Natural killer cell treated with Interleukin-12 subunit alpha and Interleukin-12 subunit beta and Interleukin-15 and Interleukin-18, amount 100 ng/mL, for 72 hours (primary cell): Measurements from ENCODE around the gene PTPRU. TPM values are rescaled to one million over a fixed set of nuclear protein-coding genes. Genes with fewer than 3 reads are reported as not detected.

Experiments
- ATAC-seq, 2 donors: fragments of 150-1000 bp; cut with Tn5 transposase in 1 of 2; sonication (Bioruptor Pico), chemical (Tn5 transposase) in 1 of 2; 2 replicates each; pipeline ENCODE4 v1.10.0; 2021
- DNase-seq: peaks from one replicate; pipeline ENCODE4 v3.0.0; 2022; ENCODE audit warnings: low spot score
- H3K27ac Mint-ChIP-seq, 2 donors: 1 replicate in 1 of 2; 2 replicates in 1 of 2; pipeline ENCODE4 v1.8.0; 2022; ENCODE audit warnings: mixed read lengths in 2 of 2, mild to moderate bottlenecking in 1 of 2, moderate library complexity in 1 of 2
- H3K27me3 Mint-ChIP-seq, 2 donors: 1 replicate in 1 of 2; 2 replicates in 1 of 2; pipeline ENCODE4 v1.8.0; 2022; ENCODE audit warnings: mixed read lengths in 2 of 2
- H3K36me3 Mint-ChIP-seq: one replicate; pipeline ENCODE4 v1.8.0; 2022; ENCODE audit warnings: mixed read lengths
- H3K4me1 Mint-ChIP-seq, 2 donors: 1 replicate in 1 of 2; 2 replicates in 1 of 2; pipeline ENCODE4 v1.8.0; 2022; ENCODE audit warnings: low read depth in 2 of 2, mixed read lengths in 2 of 2, mild to moderate bottlenecking in 1 of 2
- H3K4me3 Mint-ChIP-seq: one replicate; pipeline ENCODE4 v1.8.0; 2022; ENCODE audit warnings: mixed read lengths
- H3K9me3 Mint-ChIP-seq: 2 replicates; pipeline ENCODE4 v1.8.0; 2022; ENCODE audit warnings: mixed read lengths
- total RNA-seq, 2 donors: library from RNA; stranded (reverse); gene quantifications; one replicate each; pipeline ENCODE4 v1.2.3, GENCODE V29; 2022

Gene PTPRU
- total RNA-seq = 1 to 10 TPM; 1.3 to 1.4 TPM

DNA sequence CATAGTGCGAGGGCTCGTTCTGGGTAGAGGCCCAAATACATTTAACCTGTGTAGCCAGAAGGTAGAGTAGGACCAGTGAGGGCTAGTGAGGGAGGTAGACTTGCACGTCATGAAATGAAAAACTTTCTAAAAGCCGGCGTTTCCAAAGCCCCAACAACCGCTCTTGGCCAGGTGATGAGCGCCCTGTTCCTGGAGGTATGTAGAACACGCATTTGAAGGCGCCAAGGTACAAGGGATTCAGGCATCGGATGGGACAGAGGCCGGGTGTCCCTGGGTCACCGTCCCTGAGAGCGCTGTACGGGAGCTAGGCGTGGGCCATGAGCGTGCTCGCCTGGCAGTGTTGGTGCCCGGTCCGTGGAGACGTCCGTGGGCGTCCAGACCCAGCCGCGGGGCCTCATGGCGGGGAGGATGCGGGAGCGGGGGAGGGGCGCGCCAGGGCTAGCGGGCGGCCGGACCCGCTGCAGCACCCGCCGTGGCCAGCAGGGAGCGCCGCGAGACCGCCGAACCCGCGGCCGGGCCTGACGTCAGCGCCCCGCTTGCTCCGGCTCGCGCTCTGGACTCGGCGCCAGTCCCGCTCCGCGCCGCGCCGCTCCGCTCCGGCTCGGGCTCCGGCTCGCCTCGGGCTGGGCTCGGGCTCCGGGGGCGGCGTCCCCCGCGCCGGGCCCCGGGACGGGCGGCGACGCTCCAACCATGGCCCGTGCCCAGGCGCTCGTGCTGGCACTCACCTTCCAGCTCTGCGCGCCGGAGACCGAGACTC, at the start of gene PTPRU:
Gene PTPRU, plus strand, starts transcription at position 568 of the 757 bp plus-strand sequence. Its CDS starts 123 bp downstream, at position 691.
- peak; percentile 90 to 92 for ATAC-seq
- Mint-ChIP-seq H3K27me3 (peaks cover 37 to 60% of the 10 kb centered on the region in 2 donors), H3K4me3 (peak within 1 kb of the TSS; percentile 89), H3K36me3 (peaks cover 7% of the 10 kb centered on the region), H3K9me3 (no peaks in the 10 kb centered on the region), H3K4me1 (peaks cover 21 to 23% of the 10 kb centered on the region in 2 donors), H3K27ac (peak within 1 kb of the TSS; percentile 10 to 23)
- DNase-seq = peak; percentile 82

DNA sequence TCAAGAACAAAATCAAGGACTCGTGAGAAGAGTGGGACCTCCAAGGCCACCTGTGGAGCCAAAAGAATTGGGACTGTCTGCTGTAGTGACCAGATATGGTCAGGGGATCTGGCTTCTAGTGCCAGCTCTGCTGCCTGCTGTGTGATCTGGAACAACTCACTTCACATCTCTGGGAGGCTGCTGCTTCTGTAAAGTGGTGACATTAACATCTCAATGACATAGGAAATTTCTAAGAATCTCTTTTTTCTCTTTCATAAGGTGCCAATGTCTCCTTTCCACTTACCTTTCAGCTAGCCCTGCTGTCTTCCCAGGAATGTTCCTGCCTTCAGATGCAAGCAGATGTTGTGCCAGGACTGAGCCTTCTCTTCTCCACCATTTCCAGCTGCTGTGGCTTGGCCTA, 49.6 kb upstream of the PTPRU start:
- Mint-ChIP-seq H3K4me1 (peaks cover 12 to 15% of the 10 kb centered on the region in 2 donors), H3K9me3 (no peaks in the 10 kb centered on the region), H3K36me3 (no peaks in the 10 kb centered on the region), H3K27ac (no peak overlapping the region), H3K4me3 (no peak overlapping the region), H3K27me3 (no peaks in the 10 kb centered on the region)
- DNase-seq (no peak), ATAC-seq (no peak)

DNA sequence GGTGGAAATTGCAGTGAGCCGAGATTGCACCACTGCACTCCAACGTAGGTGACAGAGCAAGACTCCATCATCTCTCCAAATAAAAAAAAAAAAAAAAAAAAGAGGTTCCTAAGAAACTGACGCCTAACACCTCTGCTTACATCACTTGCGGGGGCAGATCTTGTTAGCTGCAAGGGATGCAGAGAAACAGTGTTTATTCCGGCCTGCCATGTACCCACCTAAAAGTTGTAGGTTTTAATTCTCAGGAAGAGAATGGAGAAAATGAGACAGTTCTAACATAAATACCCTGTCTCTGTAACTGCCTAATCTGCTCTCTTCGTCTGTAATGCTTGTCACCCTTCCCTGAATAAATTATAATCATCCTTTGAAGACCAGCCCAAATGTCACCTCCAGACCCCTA, 45.6 kb upstream of the PTPRU start:
- DNase-seq (no peak), ATAC-seq (no peak)
- no peaks in the 10 kb centered on the region for H3K9me3 Mint-ChIP-seq
- no peak overlapping the region for H3K27ac Mint-ChIP-seq
- H3K27me3 Mint-ChIP-seq = no peaks in the 10 kb centered on the region
- no peaks in the 10 kb centered on the region for H3K4me1 Mint-ChIP-seq
- H3K36me3 Mint-ChIP-seq = no peaks in the 10 kb centered on the region
- no peak overlapping the region for H3K4me3 Mint-ChIP-seq

DNA sequence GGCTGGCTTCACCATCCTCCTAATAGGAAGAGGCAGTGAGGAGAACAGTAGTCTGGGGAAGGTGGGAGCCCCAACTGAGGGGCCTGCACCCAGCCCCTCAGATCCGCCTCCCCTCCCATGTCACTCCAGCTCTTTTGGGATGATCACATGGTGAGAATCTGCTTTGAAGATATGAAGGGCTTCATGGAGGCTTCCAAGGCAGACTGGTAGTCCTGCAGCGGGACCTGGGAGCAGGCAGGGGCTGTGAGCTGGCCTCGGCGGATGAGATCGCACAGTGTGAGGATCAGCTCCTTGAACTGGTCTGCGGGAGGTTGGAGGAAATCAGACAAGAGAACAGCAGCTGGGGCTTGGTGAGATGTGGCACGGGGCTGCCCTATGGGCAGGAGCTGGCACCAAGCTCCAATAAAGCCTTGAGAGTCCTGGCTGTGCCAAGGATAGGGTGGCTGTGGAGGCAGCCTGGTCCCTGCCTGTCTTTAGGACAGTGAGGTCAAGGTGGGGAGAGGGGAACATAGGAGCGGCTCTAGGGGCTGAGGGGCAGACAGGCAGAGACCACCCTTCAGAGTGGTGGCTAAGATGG, 42.4 kb upstream of the PTPRU start:
- H3K27me3 Mint-ChIP-seq = no peaks in the 10 kb centered on the region
- no peaks in the 10 kb centered on the region for H3K4me1 Mint-ChIP-seq
- no peaks in the 10 kb centered on the region for H3K9me3 Mint-ChIP-seq
- no peak for DNase-seq
- no peak overlapping the region for H3K4me3 Mint-ChIP-seq
- H3K36me3 Mint-ChIP-seq = no peaks in the 10 kb centered on the region
- peak in 1 of 2 donors; percentile 26 for ATAC-seq
- H3K27ac Mint-ChIP-seq = peak overlapping the region in 1 of 2 donors; percentile 38

DNA sequence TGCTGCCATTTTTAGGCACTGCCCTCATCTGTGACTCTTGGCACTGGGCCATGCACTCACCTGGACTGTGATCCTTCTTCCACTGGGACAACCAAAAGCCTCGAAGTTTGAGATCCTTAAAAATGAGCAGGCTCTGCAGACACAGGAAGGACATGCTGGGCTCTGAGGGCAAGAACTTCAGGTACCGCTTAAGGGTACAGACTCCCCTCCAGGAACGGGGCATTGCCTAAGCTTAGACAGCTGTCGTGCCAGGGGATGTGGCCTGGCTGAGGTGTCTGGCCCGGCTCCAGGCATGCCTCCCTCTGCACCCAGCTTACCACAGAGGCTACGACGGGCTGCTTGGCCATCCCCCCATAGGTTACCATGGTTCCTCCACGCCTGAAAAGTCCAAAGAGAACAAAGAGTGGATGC, 40.4 kb upstream of the PTPRU start:
- H3K4me1 Mint-ChIP-seq = no peaks in the 10 kb centered on the region
- no peak overlapping the region for H3K27ac Mint-ChIP-seq
- no peaks in the 10 kb centered on the region for H3K27me3 Mint-ChIP-seq
- no peak overlapping the region for H3K4me3 Mint-ChIP-seq
- H3K9me3 Mint-ChIP-seq = no peaks in the 10 kb centered on the region
- ATAC-seq (no peak), DNase-seq (no peak)
- no peaks in the 10 kb centered on the region for H3K36me3 Mint-ChIP-seq

DNA sequence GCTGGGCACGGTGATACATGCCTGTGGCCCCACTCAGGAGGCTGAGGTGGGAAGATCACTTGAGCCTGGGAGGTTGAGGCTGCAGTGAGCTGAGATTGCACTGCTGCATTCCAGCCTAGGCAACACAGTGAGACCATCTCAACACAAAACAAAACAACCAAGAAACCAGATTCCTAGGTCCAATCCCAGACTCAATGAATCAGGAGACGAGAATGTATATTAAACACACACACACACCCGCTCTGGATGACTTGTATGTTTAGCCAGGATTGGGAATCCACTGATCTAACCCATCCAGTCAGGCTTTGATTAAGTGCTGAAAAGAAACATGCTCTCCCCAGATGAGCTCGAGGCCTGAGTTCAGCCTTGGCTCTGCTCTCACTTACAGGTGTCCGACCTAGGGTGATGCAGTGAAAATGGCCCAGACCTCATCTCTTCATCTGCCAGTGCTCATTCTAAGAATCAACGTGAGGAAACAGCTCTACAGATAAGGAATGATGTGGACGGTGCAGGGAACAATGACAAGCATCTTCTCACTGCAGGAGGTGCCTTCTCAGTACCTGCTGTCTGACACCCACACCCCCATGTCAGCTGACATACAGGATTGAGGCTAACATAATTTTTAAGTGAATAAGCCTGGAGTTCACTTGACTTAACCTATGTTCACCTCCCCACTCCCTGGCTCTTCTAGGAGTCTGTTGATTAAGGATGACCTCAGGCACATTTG, 39.3 kb upstream of the PTPRU start:
- no peaks in the 10 kb centered on the region for H3K4me1 Mint-ChIP-seq
- H3K36me3 Mint-ChIP-seq = no peaks in the 10 kb centered on the region
- DNase-seq (no peak), ATAC-seq (no peak)
- H3K4me3 Mint-ChIP-seq = no peak overlapping the region
- no peak overlapping the region for H3K27ac Mint-ChIP-seq
- no peaks in the 10 kb centered on the region for H3K9me3 Mint-ChIP-seq
- no peaks in the 10 kb centered on the region for H3K27me3 Mint-ChIP-seq

DNA sequence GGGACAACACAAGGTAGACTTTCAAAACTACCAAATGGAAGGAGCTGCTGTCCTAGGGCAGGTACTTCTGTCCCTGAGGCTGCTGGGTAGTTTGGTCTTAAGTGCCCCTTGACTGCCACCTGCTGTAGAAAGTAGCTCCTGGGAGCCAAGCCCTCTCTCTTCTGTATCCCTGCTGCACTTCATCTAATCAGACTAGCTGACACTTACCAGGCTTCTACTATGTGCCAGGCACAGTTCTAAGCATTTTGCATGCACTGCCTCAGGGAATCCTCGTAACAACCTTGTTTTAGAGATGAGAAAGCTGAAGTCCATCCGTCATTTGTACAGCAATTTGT, 38.8 kb upstream of the PTPRU start:
- Mint-ChIP-seq H3K36me3 (no peaks in the 10 kb centered on the region), H3K4me3 (no peak overlapping the region), H3K9me3 (no peaks in the 10 kb centered on the region), H3K27ac (no peak overlapping the region), H3K27me3 (no peaks in the 10 kb centered on the region), H3K4me1 (peaks cover 0 to 4% of the 10 kb centered on the region in 2 donors)
- ATAC-seq = no peak
- DNase-seq = no peak

DNA sequence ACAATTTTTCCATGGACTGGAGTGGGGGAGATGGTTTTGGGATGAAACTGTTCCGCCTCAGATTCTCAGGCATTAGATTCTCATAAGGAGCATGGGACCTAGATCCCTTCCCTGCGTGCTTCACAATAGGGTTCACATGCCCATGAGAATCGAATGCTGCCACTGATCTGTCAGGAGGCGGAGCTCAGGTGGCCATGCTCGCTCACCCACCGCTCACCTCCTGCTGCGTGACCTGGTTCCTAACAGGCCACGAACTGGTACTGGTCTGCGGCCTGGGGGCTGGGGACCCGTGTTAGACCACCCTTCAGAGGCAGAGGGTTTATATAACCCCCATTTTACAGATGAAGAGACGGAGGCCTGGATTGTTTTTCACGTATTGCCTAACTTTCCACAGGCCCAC, 38.3 kb upstream of the PTPRU start:
- Mint-ChIP-seq H3K9me3 (no peaks in the 10 kb centered on the region), H3K27me3 (no peaks in the 10 kb centered on the region), H3K27ac (no peak overlapping the region), H3K4me3 (no peak overlapping the region), H3K4me1 (peaks cover 0 to 8% of the 10 kb centered on the region in 2 donors), H3K36me3 (no peaks in the 10 kb centered on the region)
- ATAC-seq (no peak), DNase-seq (no peak)

DNA sequence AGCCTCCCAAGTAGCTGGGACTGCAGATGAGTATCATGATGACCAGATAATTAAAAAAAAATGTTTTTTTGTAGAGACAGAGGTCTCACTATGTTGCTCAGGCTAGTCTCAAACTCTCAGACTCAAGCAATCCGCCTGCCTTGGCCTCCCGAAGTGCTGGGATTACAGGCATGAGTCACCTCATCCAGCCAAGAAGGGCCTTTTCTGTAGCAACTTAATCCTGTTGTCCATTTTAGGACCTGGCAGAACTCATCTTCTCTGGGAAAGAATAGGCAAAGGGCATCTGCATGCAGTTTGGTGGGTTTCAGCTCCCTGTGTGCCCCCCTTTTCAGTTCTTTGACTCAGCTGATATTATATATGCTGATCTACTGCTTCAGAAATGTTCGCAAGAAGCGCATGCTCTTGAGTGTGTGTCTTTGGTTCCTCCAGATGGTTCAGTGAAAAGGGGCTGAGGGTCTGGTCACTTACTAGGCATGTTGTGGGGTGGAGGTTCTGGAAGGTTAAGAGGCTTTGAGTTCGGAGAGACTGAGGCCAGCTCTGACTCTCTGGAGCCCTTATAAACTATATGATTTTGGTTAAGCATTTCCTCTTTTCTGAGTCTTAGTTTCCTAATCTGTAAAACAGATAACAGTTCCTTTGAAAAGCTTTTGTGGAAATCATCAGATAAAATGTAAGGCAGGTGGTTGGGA, 35.3 kb upstream of the PTPRU start:
- peaks cover 4% of the 10 kb centered on the region for H3K36me3 Mint-ChIP-seq
- H3K9me3 Mint-ChIP-seq = no peaks in the 10 kb centered on the region
- ATAC-seq (no peak), DNase-seq (no peak)
- H3K27ac Mint-ChIP-seq = no peak overlapping the region
- H3K27me3 Mint-ChIP-seq = no peaks in the 10 kb centered on the region
- H3K4me3 Mint-ChIP-seq = no peak overlapping the region
- peaks cover 0 to 8% of the 10 kb centered on the region in 2 donors for H3K4me1 Mint-ChIP-seq

DNA sequence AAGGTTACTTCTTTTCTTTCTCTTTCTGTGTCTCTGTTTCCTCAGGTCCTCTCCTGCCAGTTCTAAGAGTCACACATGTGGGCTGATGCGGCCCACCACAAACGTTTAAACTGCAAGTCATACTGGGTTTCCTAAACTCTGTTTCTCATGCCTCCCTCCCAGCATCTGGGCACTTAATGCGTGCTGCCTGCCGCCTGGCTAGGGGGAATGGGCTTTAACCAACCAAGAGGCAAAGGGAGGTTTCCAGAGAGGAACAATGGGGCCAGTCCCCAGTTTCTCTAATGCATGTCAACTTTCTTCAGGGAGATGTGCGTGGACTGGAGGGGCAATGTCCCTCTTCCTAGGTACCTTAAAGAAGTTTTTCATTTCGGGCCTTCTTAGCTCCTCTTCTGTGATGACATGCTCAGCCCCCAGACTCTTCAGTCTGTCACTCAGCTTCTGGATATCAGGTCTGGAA, 34.7 kb upstream of the PTPRU start:
- Mint-ChIP-seq H3K27ac (no peak overlapping the region), H3K27me3 (no peaks in the 10 kb centered on the region), H3K36me3 (peaks cover 5% of the 10 kb centered on the region), H3K9me3 (no peaks in the 10 kb centered on the region), H3K4me1 (peaks cover 0 to 8% of the 10 kb centered on the region in 2 donors), H3K4me3 (no peak overlapping the region)
- ATAC-seq (no peak), DNase-seq (no peak)

DNA sequence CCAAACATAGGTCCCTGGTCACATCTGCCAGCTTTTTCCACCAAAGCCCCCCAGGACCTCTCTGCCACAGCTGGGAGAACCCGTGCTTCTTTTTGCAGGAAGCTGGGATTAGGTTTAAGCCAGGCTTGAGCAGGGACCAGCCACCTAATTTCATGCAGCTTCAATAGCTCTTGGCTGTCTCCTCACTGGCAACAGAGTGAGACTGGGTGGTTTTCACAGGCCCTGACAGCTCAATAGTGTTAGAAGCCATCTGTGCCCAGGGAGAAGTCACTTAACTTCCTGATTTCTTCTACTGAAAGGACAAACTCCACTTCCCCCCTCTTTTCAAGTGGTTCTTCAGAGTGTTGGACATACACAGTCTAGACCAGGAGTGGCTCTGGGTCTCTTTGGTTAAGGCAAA, 34.3 kb upstream of the PTPRU start:
- ATAC-seq = no peak
- H3K4me3 Mint-ChIP-seq = no peak overlapping the region
- H3K27ac Mint-ChIP-seq = peak overlapping the region in 1 of 2 donors; percentile 28
- no peaks in the 10 kb centered on the region for H3K9me3 Mint-ChIP-seq
- DNase-seq = no peak
- H3K4me1 Mint-ChIP-seq = peaks cover 0 to 8% of the 10 kb centered on the region in 2 donors
- no peaks in the 10 kb centered on the region for H3K27me3 Mint-ChIP-seq
- H3K36me3 Mint-ChIP-seq = peaks cover 5% of the 10 kb centered on the region

DNA sequence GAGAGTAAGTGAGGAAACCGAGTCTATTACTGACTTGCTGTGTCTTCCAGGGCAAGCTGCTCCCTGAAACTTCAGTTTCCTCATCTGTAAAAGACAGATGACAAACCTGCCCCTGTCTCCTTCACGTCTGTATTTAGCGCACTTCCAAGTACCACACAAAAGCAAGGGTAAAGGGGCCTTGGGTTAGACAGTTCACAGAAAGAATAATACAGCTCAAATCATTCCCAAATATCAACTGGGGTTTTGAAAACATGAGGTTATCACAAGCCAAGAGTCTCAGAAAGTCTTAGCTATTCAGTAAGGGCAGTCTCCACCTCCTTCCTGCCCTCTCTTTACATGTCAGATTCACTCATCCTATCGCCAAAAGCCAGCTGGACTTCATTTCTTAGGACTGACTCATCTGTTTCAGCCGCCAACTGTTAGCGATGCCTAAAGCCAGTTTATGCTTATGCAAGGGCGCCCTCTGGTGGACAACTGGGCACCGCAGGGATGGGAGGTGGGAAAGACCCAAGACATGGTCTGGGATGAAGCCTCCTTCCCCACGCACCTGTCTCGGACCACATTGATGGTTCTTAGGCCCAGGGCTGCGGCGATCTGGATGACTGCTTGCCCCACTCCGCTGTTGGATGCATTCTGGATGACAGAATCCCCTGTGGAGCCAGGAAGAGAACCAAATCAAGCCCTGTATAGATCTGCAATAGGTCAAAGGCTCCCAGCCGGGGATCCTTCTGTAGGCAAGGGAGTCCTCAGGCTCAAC, 33.6 kb upstream of the PTPRU start:
- Mint-ChIP-seq H3K9me3 (no peaks in the 10 kb centered on the region), H3K4me1 (peaks cover 0 to 8% of the 10 kb centered on the region in 2 donors), H3K36me3 (peaks cover 5% of the 10 kb centered on the region), H3K27me3 (no peaks in the 10 kb centered on the region), H3K4me3 (no peak overlapping the region), H3K27ac (peak overlapping the region in 1 of 2 donors; percentile 28)
- DNase-seq (peak; percentile 92), ATAC-seq (peak; percentile 94 to 95)

DNA sequence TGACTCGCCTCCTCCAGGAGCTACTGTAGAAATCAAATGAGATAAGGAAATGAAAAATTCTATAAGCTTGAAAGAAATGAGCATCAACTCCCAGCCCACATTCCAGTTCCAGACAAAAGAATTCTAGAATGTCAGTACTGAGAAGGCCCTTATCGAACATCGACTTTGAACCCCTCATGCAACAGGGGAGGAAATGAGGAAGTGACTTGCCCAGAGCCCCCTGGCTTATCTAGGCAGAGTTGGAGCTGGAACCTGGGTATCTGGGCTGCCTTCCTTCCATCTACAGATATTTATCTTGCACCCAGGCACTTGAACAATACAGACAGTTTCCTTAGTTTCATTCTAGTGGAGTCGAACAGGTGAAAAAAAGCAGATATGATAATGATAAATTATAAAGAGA, 27.9 kb upstream of the PTPRU start:
- H3K4me1 Mint-ChIP-seq = peaks cover 3 to 16% of the 10 kb centered on the region in 2 donors
- H3K9me3 Mint-ChIP-seq = no peaks in the 10 kb centered on the region
- no peak for DNase-seq
- H3K27me3 Mint-ChIP-seq = no peaks in the 10 kb centered on the region
- peak overlapping the region in 1 of 2 donors; percentile 21 for H3K27ac Mint-ChIP-seq
- H3K36me3 Mint-ChIP-seq = peaks cover 13% of the 10 kb centered on the region
- no peak overlapping the region for H3K4me3 Mint-ChIP-seq
- ATAC-seq = no peak
